ENCODE results near the gene NECAB2. TPM values are rescaled to one million over a fixed set of nuclear protein-coding genes. Genes with fewer than 3 reads are reported as not detected.
A peak's percentile ranks its signal among the peaks of the same experiment; 100 is the strongest.

NECAB2 gene
- total RNA-seq, 1 donor from 2014 or later: 6.5 TPM

DNA sequence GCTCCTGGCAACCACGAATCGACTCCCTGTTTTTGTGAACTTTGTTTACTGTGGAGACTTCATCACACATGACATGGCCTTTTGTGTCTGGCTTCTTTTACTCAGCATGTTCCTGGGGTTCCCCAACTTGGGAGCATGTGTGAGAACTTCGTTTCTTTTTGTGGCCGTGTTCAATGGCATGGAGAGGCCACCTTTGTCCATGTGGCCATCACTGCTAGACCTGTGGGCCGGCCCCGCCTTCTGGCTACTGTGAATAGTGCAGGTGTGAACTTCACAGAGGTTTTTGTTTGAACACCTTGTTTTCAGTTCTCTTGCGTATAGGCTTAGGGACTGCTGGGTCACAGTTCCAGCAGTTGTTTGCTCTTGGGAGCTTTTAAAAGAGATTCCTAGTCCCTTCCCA, 80.2 kb downstream of the NECAB2 start:
- Mint-ChIP-seq H3K4me3 (no peak overlapping the region), H3K9me3 (no peaks in the 10 kb centered on the region), H3K27ac (peak overlapping the region; percentile 55), H3K27me3 (peaks cover 5% of the 10 kb centered on the region), H3K36me3 (peaks cover 9% of the 10 kb centered on the region), H3K4me1 (ENCODE audit: unreplicated experiment) (peaks cover 12% of the 10 kb centered on the region)
- TF ChIP-seq, protein P1, sequence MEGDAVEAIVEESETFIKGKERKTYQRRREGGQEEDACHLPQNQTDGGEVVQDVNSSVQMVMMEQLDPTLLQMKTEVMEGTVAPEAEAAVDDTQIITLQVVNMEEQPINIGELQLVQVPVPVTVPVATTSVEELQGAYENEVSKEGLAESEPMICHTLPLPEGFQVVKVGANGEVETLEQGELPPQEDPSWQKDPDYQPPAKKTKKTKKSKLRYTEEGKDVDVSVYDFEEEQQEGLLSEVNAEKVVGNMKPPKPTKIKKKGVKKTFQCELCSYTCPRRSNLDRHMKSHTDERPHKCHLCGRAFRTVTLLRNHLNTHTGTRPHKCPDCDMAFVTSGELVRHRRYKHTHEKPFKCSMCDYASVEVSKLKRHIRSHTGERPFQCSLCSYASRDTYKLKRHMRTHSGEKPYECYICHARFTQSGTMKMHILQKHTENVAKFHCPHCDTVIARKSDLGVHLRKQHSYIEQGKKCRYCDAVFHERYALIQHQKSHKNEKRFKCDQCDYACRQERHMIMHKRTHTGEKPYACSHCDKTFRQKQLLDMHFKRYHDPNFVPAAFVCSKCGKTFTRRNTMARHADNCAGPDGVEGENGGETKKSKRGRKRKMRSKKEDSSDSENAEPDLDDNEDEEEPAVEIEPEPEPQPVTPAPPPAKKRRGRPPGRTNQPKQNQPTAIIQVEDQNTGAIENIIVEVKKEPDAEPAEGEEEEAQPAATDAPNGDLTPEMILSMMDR (conservative IDR thresholded peaks at IDR 0.05): peak; percentile 41
- DNase-seq (ENCODE audit: extremely low spot score, unreplicated experiment): no peak

DNA sequence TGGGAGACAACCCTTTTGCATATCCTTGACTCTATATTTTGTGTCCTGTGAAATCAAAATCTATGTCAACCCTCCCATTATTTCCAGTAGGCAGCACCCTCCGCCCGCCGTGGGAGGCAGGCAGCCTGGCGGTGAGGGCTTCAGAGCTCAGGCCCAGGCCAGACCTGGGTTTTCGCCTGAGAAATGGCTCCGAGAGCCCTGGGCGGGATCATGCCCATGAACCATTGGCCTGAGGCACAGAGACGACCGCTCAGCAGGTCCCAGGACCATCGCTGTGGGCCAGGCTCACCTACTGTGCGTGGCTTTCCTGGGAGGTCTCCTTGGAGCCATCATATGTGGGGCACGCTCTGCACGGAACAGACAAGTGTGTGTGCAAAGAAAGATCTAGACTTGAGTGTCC, 80.8 kb downstream of the NECAB2 start:
- DNase-seq (ENCODE audit: extremely low spot score, unreplicated experiment): no peak
- TF ChIP-seq, protein P1 (conservative IDR thresholded peaks at IDR 0.05): no peak
- Mint-ChIP-seq H3K27me3 (peaks cover 4% of the 10 kb centered on the region), H3K4me1 (ENCODE audit: unreplicated experiment) (peaks cover 6% of the 10 kb centered on the region), H3K9me3 (no peaks in the 10 kb centered on the region), H3K36me3 (peaks cover 9% of the 10 kb centered on the region), H3K27ac (no peak overlapping the region), H3K4me3 (no peak overlapping the region)

DNA sequence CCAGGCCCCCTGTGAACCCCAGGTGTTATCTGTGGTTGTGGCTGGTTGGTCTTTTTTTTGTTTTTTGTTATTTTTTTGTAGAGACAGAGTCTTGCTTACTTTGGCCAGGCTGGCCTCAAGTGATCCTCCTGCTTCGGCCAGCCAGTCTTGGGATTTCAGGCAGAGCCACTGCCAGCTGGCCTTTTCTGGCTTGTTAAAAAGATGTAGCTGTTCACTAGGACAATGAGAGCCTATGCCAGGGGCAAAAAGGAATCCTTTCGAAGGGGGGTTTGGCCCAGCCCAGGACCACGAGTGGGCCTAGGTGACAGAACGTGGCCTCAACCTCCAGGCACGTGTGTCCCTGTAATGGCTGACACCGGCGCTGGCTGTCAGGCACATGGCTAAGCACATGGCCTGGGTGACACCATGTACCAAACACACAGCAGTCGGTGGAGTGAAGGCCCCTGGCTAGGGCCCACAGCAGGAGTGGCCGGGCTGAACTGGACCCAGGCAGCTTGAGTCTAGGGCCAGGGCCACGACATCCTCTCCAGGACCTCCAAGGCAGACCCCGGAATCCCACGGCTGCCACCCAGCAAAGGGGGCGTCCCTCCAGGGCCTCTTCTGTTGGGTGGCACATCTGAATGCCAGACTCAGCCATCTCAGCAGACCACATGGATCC, 81.5 kb downstream of the NECAB2 start:
- Mint-ChIP-seq H3K27ac (no peak overlapping the region), H3K27me3 (no peaks in the 10 kb centered on the region), H3K36me3 (peaks cover 10% of the 10 kb centered on the region), H3K4me3 (no peak overlapping the region), H3K4me1 (ENCODE audit: unreplicated experiment) (no peaks in the 10 kb centered on the region), H3K9me3 (no peaks in the 10 kb centered on the region)
- DNase-seq (ENCODE audit: extremely low spot score, unreplicated experiment): no peak
- TF ChIP-seq, protein P1 (conservative IDR thresholded peaks at IDR 0.05): no peak

DNA sequence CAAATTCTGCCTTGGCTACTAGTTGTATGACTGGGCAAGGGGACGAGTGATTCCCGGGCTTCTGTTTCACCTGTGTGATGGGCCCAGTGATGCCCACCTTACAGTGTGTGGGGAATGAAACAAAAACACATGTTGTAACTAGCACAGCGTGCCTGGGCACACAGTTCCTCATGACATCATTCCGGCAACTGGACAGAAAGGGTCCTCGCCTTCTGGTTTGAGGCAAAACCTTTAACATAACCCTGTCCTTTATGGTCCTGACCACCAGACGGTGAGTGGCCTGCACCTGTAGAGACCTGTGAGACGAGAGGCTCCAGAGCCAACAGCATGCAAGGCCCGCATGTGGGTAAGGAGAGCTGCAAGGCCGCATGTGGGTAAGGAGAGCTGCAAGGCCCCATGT, 82.3 kb downstream of the NECAB2 start:
- Mint-ChIP-seq H3K27ac (no peak overlapping the region), H3K4me3 (no peak overlapping the region), H3K9me3 (no peaks in the 10 kb centered on the region), H3K27me3 (no peaks in the 10 kb centered on the region), H3K36me3 (peaks cover 12% of the 10 kb centered on the region), H3K4me1 (ENCODE audit: unreplicated experiment) (no peaks in the 10 kb centered on the region)
- TF ChIP-seq, protein P1 (conservative IDR thresholded peaks at IDR 0.05): no peak
- DNase-seq (ENCODE audit: extremely low spot score, unreplicated experiment): no peak

DNA sequence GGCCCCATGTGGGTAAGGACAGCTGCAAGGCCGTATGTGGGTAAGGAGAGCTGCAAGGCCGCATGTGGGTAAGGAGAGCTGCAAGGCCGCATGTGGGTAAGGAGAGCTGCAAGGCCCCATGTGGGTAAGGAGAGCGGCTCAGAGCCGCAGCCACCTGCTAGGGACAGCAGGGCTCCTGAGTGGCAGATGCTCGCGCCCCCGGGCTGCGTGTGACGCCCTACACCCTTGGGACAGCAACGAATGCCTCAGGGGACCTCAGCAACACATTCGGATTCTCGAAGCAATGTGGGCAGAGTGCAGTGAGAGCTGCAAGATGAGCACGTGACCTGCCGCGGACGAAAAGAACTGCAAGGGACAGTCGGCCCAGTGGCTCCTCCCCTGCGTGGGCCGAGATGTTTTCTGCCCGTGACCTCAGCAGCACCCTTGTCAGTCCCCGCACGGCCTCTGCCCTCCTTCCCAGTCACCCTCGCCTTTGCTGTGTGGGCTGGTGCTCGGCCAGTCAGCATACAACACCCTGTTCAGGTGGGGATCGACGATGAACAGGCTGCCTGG, 84.1 kb downstream of the NECAB2 start:
- no peak for DNase-seq (ENCODE audit: extremely low spot score, unreplicated experiment)
- Mint-ChIP-seq H3K27ac (no peak overlapping the region), H3K4me1 (ENCODE audit: unreplicated experiment) (no peaks in the 10 kb centered on the region), H3K9me3 (no peaks in the 10 kb centered on the region), H3K36me3 (peaks cover 19% of the 10 kb centered on the region), H3K4me3 (no peak overlapping the region), H3K27me3 (no peaks in the 10 kb centered on the region)
- TF ChIP-seq, protein P1 (conservative IDR thresholded peaks at IDR 0.05): no peak

Other genes with a start within 250 kb of the NECAB2 start
- 139 and 226 TPM in 2 replicates for gene HSBP1, start 160.3 kb upstream of the NECAB2 start, total RNA-seq (ENCODE audit: low replicate concordance)
- gene MLYCD, start 69.1 kb upstream of the NECAB2 start, total RNA-seq (ENCODE audit: low replicate concordance): 6.4 and 7.1 TPM in 2 replicates
- 4.0 and 15.5 TPM in 2 replicates for gene OSGIN1, start 15.0 kb upstream of the NECAB2 start, total RNA-seq (ENCODE audit: low replicate concordance)
- not detected in 2 replicates for gene SLC38A8, start 74.6 kb downstream of the NECAB2 start, total RNA-seq (ENCODE audit: low replicate concordance)
- gene MBTPS1, start 148.7 kb downstream of the NECAB2 start, total RNA-seq (ENCODE audit: low replicate concordance): 75.7 and 88.4 TPM in 2 replicates
- gene HSDL1, start 176.9 kb downstream of the NECAB2 start, total RNA-seq (ENCODE audit: low replicate concordance): 22.9 and 36.4 TPM in 2 replicates
- gene DNAAF1, start 177.1 kb downstream of the NECAB2 start, total RNA-seq (ENCODE audit: low replicate concordance): 0.67 and 3.2 TPM in 2 replicates
- 66.9 and 83.7 TPM in 2 replicates for gene TAF1C, start 218.8 kb downstream of the NECAB2 start, total RNA-seq (ENCODE audit: low replicate concordance)
- not detected in 2 replicates for gene ADAD2, start 222.9 kb downstream of the NECAB2 start, total RNA-seq (ENCODE audit: low replicate concordance)

Data from type B pancreatic cell (in vitro differentiated cells).